ENCODE measurements around the gene CIROP. TPM values are rescaled to one million over a fixed set of nuclear protein-coding genes. Genes with fewer than 3 reads are reported as not detected.

The CIROP gene
- total RNA-seq, 2 experiments from 2014 or later: not detected

- peaks cover 26% of the 10 kb centered on the region for H3K27me3 Mint-ChIP-seq
- Histone ChIP-seq H3K4me1 (ENCODE audit: insufficient read depth, low read length) (peaks cover 24% of the 10 kb centered on the region), H3K36me3 (ENCODE audit: insufficient read depth, low read length) (no peaks in the 10 kb centered on the region), H3K4me3 (ENCODE audit: low read length) (no peak overlapping the region), H3K27me3 (ENCODE audit: control insufficient read depth in 1 of 2, insufficient read depth in 2 of 2, low read length in 2 of 2) (peaks cover 0 to 3% of the 10 kb centered on the region in 2 experiments), H3K9me3 (ENCODE audit: control insufficient read depth in 1 of 2, insufficient read depth in 1 of 2, low read length in 2 of 2) (peaks cover 0 to 4% of the 10 kb centered on the region in 2 experiments), H3K27ac (ENCODE audit: low read depth in 1 of 2, low read length in 2 of 2) (no peak overlapping the region)
- no peak overlapping the region for H3K4me3 Mint-ChIP-seq
- H3K9me3 Mint-ChIP-seq: no peaks in the 10 kb centered on the region
- H3K36me3 Mint-ChIP-seq (ENCODE audit: low read depth): no peaks in the 10 kb centered on the region
- intact Hi-C loops (cut with DNase I, micrococcal nuclease): no loop called here
- DNase-seq (no peak), ATAC-seq (ENCODE audit: poor library complexity) (no peak)
- no peak for TF ChIP-seq CTCF (IDR thresholded peaks at IDR 0.05)
- H3K27ac Mint-ChIP-seq: no peak overlapping the region
- peaks cover 28% of the 10 kb centered on the region for H3K4me1 Mint-ChIP-seq (ENCODE audit: low read depth)
- CTCF ChIA-PET: no interaction called here
- POLR2A ChIA-PET: no interaction called here
Measured at GRCh38 chr14:23151342-23151741, 46.6 kb upstream of the CIROP start.

DNA sequence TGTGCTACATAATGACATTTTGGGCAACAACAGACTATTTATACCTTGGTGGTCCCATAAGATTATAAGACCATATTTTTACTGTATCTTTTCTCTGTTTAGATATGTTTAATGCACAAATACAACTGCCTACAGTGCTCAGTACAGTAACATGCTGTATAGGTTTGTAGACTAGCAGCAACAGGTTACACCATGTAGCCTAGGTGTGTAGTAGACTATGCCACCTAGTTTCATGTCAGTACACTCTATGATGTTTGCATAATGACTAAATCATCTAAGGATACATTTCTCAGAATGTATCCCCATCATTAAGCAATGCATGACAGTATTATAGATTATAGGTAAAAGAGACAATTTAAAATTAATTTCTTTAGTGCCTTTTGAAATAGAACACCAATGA, 45.0 kb upstream of the CIROP start:
- Histone ChIP-seq H3K36me3 (ENCODE audit: insufficient read depth, low read length) (no peaks in the 10 kb centered on the region), H3K4me3 (ENCODE audit: low read length) (no peak overlapping the region), H3K27ac (ENCODE audit: low read depth in 1 of 2, low read length in 2 of 2) (no peak overlapping the region), H3K4me1 (ENCODE audit: insufficient read depth, low read length) (peaks cover 17% of the 10 kb centered on the region), H3K27me3 (ENCODE audit: control insufficient read depth in 1 of 2, insufficient read depth in 2 of 2, low read length in 2 of 2) (peaks cover 0 to 3% of the 10 kb centered on the region in 2 experiments), H3K9me3 (ENCODE audit: control insufficient read depth in 1 of 2, insufficient read depth in 1 of 2, low read length in 2 of 2) (peaks cover 0 to 4% of the 10 kb centered on the region in 2 experiments)
- peaks cover 18% of the 10 kb centered on the region for H3K4me1 Mint-ChIP-seq (ENCODE audit: low read depth)
- no peak for ATAC-seq (ENCODE audit: poor library complexity)
- TF ChIP-seq CTCF (IDR thresholded peaks at IDR 0.05): no peak
- no peak overlapping the region for H3K27ac Mint-ChIP-seq
- no peak for DNase-seq
- peaks cover 26% of the 10 kb centered on the region for H3K27me3 Mint-ChIP-seq
- no peaks in the 10 kb centered on the region for H3K36me3 Mint-ChIP-seq (ENCODE audit: low read depth)
- intact Hi-C loops (cut with DNase I, micrococcal nuclease): no loop called here
- no peaks in the 10 kb centered on the region for H3K9me3 Mint-ChIP-seq
- CTCF ChIA-PET: no interaction called here
- H3K4me3 Mint-ChIP-seq: no peak overlapping the region
- POLR2A ChIA-PET: no interaction called here

GRCh38 chr14:23148591-23149249, 43.9 kb upstream of the CIROP start:
- ChIA-PET CTCF (no interaction called here), POLR2A (no interaction called here)
- peaks cover 25% of the 10 kb centered on the region for H3K27me3 Mint-ChIP-seq
- no peaks in the 10 kb centered on the region for H3K9me3 Mint-ChIP-seq
- Histone ChIP-seq H3K36me3 (ENCODE audit: insufficient read depth, low read length) (no peaks in the 10 kb centered on the region), H3K27me3 (ENCODE audit: control insufficient read depth in 1 of 2, insufficient read depth in 2 of 2, low read length in 2 of 2) (no peaks in the 10 kb centered on the region), H3K9me3 (ENCODE audit: control insufficient read depth in 1 of 2, insufficient read depth in 1 of 2, low read length in 2 of 2) (no peaks in the 10 kb centered on the region), H3K27ac (ENCODE audit: low read depth in 1 of 2, low read length in 2 of 2) (no peak overlapping the region), H3K4me3 (ENCODE audit: low read length) (no peak overlapping the region), H3K4me1 (ENCODE audit: insufficient read depth, low read length) (peaks cover 7% of the 10 kb centered on the region)
- ATAC-seq (ENCODE audit: poor library complexity) (no peak), DNase-seq (no peak)
- no peak for TF ChIP-seq CTCF (IDR thresholded peaks at IDR 0.05)
- H3K4me1 Mint-ChIP-seq (ENCODE audit: low read depth): peaks cover 9% of the 10 kb centered on the region
- intact Hi-C loops (cut with DNase I, micrococcal nuclease): no loop called here
- H3K36me3 Mint-ChIP-seq (ENCODE audit: low read depth): no peaks in the 10 kb centered on the region
- H3K4me3 Mint-ChIP-seq: no peak overlapping the region
- H3K27ac Mint-ChIP-seq: no peak overlapping the region

Data from CD4-positive, alpha-beta T cell (primary cell).